Measurements from ENCODE around the gene BICD1. TPM values are rescaled to one million over a fixed set of nuclear protein-coding genes. Genes with fewer than 3 reads are reported as not detected.
"Not testable (repeated sequence)": the region's sequence is repeated elsewhere in the genome, so short reads cannot be mapped to it uniquely, and the experiment has no call there.

BICD1 gene
- polyA plus RNA-seq (2014; cell fraction: cytosol; rRNA removed), result 52.1 and 66.3 TPM in 2 replicates
- 62.1 and 73.0 TPM in 2 replicates for polyA plus RNA-seq (2014; cell fraction: nucleus; rRNA removed)

GRCh38 chr12:32106517-32107358, at the start of gene BICD1:
TSS of gene BICD1 (plus strand) at chr12:32106847. CDS start at chr12:32107332, 485 bp downstream.
- DNase-seq (ENCODE audit: low spot score), result peak; percentile 90

GRCh38 chr12:32061033-32061432, 45.6 kb upstream of the BICD1 start:
- no peak for DNase-seq (ENCODE audit: low spot score)

- DNase-seq (ENCODE audit: low spot score), result no peak
These were observed 43.8 kb upstream of the BICD1 start for GRCh38 chr12:32062881-32063280.

GRCh38 chr12:32063796-32064195, 42.9 kb upstream of the BICD1 start:
- no peak for DNase-seq (ENCODE audit: low spot score)

GRCh38 chr12:32066206-32066605, 40.4 kb upstream of the BICD1 start:
- no peak for DNase-seq (ENCODE audit: low spot score)

- peak; percentile 61 for DNase-seq (ENCODE audit: low spot score)
These were observed 37.6 kb upstream of the BICD1 start for GRCh38 chr12:32069071-32069470.

- DNase-seq (ENCODE audit: low spot score), result no peak
These were observed 36.9 kb upstream of the BICD1 start for GRCh38 chr12:32069731-32070130.

- DNase-seq (ENCODE audit: low spot score), result no peak
These were observed 36.3 kb upstream of the BICD1 start for GRCh38 chr12:32070370-32070769.

GRCh38 chr12:32072102-32072501, 34.5 kb upstream of the BICD1 start:
- DNase-seq (ENCODE audit: low spot score), result no peak

- DNase-seq (ENCODE audit: low spot score), result no peak
These were observed 32.2 kb upstream of the BICD1 start for GRCh38 chr12:32074432-32074831.

- no peak for DNase-seq (ENCODE audit: low spot score)
These were observed 29.7 kb upstream of the BICD1 start for GRCh38 chr12:32076941-32077340.

- DNase-seq (ENCODE audit: low spot score), result no peak
These were observed 26.2 kb upstream of the BICD1 start for GRCh38 chr12:32080435-32080834.

- DNase-seq (ENCODE audit: low spot score), result no peak
These were observed 23.2 kb upstream of the BICD1 start for GRCh38 chr12:32083489-32083888.

GRCh38 chr12:32084017-32084688, 22.5 kb upstream of the BICD1 start:
- DNase-seq (ENCODE audit: low spot score), result no peak

GRCh38 chr12:32084753-32085152, 21.9 kb upstream of the BICD1 start:
- no peak for DNase-seq (ENCODE audit: low spot score)

- no peak for DNase-seq (ENCODE audit: low spot score)
These were observed 19.3 kb upstream of the BICD1 start for GRCh38 chr12:32087306-32087705.

- DNase-seq (ENCODE audit: low spot score), result no peak
These were observed 17.5 kb upstream of the BICD1 start for GRCh38 chr12:32089156-32089555.

GRCh38 chr12:32089586-32089985, 17.1 kb upstream of the BICD1 start:
- DNase-seq (ENCODE audit: low spot score), result no peak

GRCh38 chr12:32091696-32092095, 15.0 kb upstream of the BICD1 start:
- no peak for DNase-seq (ENCODE audit: low spot score)

- DNase-seq (ENCODE audit: low spot score), result no peak
These were observed 8.5 kb upstream of the BICD1 start for GRCh38 chr12:32098112-32098511.

- not testable (repeated sequence) for DNase-seq (ENCODE audit: low spot score)
These were observed 7.4 kb upstream of the BICD1 start for GRCh38 chr12:32099275-32099674.

GRCh38 chr12:32100361-32100760, 6.3 kb upstream of the BICD1 start:
- DNase-seq (ENCODE audit: low spot score), result no peak

GRCh38 chr12:32100888-32101287, 5.8 kb upstream of the BICD1 start:
- DNase-seq (ENCODE audit: low spot score), result no peak

Measured in SK-N-DZ (cell line).